HG02885 (cell line): ENCODE measurements around the gene SMIM36.
"Not testable (repeated sequence)": the region's sequence is repeated elsewhere in the genome, so short reads cannot be mapped to it uniquely, and the experiment has no call there.

ENCODE experiments used
- ATAC-seq: cut with Tn5 transposase; IDR thresholded peaks from one replicate; pipeline ENCODE4 v1.9.1; 2021; ENCODE audit warnings: mild to moderate bottlenecking; ENCODE audit not compliant: unreplicated experiment, poor library complexity

SMIM36 gene

GRCh38 chr17:55513885-55514590 is 2.8 kb upstream of the SMIM36 start:
- peak; percentile 78 for ATAC-seq

GRCh38 chr17:55507669-55508068 is 3.6 kb downstream of the SMIM36 start:
- ATAC-seq: not testable (repeated sequence)

DNA sequence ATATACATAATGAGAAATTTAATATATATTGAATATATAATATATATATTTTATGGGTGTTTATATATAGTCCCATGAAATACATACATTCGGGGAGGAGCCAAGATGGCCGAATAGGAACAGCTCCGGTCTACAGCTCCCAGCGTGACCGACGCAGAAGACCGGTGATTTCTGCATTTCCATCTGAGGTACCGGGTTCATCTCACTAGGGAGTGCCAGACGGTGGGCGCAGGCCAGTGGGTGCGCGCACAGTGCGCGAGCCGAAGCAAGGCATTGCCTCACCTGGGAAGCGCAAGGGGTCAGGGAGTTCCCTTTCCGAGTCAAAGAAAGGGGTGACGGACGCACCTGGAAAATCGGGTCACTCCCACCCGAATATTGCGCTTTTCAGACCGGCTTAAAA is 9.6 kb downstream of the SMIM36 start:
- not testable (repeated sequence) for ATAC-seq

DNA sequence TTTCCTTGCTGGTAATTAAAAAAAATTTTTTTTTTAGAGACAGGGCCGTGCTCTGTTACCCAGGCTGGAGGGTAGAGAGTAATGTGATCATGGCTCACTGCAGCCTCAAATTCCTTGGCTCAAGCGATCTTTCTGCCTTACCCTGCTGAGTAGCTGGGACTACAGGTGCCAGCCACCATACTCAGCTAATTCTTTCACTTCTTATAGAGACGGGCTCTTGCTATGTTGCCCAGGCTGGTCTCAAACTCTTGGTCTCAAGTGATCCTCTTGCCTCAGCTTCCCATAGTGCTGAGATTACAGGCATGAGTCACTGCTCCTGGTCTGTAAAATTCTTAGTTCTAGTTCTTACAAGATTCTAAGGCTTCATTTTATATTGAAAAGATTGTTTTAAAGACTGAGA is 11.1 kb downstream of the SMIM36 start:
- ATAC-seq: no peak

GRCh38 chr17:55496094-55496881 is 15.0 kb downstream of the SMIM36 start:
- ATAC-seq: peak; percentile 55

GRCh38 chr17:55495239-55495638 is 16.0 kb downstream of the SMIM36 start:
- ATAC-seq: no peak

DNA sequence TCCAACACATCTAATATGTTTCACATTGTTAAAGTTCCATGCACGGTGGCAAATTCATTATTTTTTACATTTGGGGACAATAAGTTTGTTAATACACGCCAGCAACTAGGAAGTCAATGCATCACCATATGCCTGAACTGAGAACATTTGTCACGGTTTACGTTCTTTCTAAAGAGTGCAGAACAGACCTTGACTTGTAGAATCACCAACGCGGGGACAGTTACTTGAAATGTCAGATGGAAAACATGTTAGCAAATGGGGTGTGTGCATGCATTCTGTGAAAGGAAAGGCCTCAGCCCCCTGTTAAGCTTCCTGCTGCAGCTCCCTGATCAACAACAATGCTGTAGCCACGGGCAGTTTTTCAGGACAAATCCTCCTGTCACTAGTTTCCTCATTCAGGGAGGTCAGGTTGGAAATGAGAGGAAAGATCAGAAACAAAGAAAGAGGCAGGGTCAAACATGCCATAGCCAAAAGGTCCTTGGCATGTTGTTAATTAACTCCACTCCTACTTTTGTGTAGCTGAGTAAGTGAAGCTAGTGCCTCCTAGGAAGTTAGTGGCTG is 18.4 kb downstream of the SMIM36 start:
- ATAC-seq: no peak

DNA sequence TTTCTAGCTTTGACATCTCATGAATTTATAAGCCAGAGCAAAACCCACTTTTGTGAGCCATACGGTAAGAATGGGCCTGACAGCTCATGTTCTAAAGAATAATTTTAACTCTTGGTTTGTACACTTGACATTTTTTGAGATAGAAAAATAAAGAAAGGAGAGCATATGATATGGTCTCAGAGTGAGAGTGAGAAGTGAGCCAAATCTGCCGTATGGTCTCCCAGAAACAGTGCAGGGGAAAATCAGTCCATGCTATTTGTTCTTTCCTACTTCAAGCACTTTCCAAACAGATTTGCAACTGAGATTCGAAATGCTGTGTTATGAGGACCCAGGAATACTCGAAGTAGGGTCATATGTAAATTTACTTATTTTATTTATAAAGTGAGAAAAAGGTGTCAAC is 20.9 kb downstream of the SMIM36 start:
- no peak for ATAC-seq

GRCh38 chr17:55487695-55488432 is 23.4 kb downstream of the SMIM36 start:
- no peak for ATAC-seq

DNA sequence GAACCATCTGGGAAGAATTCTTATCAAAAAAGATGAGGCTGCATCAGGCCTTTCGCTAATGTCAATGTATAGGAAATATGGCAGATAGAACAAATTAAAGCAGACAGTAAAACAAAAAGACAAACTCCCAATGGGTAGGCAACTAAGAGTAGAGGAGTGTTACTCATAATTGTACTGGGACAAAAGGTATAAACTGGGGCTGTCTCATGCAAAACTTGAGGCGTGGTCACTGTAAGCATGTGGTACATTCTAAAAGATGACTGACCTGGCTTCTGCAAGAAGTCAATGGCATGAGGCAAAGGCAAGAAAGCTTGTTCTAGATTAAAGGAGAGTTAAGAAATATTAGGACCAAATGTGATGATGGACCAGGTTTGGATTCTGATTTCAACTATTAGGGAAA is 26.7 kb downstream of the SMIM36 start:
- ATAC-seq: no peak

DNA sequence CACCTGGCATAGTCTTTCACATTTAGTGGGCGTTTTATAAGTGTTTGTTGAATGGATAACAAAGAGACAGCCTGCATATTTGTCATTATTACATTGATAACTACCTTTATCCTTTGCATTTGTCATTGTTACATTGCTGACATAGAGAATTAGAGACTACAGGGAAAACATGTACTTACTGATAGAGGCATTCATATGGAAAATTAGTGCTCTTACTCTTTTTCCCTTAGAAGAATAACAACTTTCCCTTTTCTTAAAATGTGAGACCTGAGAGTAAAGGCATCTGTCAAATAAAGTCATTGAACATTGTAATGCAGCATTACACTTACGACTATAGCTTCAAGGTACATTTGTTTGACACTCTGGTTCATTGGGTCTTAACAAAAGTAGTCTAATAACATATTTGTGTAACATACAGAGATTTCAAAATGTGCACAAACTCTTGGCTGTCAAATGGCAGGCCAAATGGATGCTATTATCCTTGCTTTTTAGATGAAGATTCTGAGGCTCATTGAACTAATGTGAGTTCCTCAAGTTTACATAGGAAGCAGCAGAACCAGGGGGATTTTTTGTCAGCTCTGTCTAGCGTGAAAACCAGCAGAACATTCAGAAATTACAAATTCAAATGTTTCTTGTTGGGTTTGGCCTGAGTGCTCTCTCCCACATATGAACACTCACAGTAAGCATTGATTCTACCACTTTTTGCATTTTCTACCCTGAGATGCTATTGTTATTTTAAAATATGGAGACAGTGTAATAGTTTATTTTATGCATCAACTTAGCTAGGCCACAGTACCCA is 28.5 kb downstream of the SMIM36 start:
- no peak for ATAC-seq

DNA sequence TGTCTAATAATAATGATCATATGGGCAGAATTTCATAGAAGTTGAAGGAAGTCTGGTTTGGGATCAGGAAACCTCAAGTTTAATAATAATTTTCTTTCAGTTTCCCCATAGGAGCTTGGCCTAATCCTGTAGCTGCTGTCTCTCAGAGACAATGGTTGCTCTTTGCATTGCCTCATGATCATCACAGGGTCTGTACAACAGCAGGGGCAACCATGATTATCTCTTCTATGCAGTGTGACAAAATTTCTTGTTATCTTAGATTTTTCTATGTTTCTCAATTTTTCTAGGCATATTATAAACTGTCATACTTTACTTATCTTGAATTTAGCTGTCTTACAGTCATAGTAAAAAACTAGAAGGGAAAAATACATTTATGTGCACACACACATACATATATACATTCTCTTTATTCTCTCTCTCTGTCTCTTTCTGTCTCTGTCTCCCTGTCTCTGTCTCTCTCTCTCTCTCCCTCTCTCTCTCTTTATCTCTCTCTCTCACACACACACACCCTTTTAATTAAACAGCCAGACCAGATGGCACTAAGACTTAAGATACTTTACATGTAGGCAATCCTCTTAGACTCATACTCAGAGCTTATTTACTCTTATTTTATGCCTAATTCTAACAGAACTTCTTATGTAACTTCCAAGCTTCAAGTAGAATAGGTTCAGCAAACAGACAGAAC is 30.5 kb downstream of the SMIM36 start:
- ATAC-seq: no peak

- no peak for ATAC-seq
Observed at GRCh38 chr17:55479903-55480302, 31.3 kb downstream of the SMIM36 start.

DNA sequence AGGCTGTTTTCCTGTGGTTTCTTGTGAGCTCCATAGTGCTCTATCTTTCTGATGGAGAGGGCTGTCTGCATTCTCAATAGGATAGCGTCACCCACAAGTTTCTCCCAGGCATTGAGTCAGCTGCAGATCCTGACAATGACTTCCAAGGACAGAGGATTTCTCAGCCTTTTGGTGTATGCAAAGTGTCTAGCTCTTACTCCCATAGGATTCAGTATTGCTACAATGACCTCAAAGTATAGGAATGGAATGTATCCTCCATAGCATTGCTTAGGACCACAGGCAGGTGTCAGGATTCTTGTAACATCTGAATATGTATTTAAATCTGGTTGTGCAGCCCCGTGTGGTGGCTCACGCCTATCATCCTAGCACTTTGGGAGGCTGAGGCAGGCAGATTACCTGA is 32.3 kb downstream of the SMIM36 start:
- no peak for ATAC-seq

DNA sequence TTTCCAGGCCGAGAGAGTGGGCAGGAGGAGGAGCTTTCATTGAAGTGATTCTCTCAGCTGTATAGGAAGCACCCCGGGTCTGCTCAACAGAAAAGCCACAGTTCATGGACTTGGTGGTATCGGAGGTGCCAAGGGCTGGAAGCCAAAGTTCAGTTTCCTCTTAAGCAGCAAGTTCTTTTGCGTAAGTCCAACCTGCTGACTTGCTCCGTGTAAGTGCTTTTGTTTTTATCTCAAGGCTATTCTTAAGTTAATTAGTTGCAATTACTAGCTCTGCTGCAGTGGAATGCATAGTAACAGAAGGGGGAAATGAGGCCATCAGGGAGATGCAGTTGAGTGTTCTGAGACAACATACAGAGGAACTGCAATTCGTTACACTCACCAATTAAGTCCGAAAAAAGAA is 44.6 kb downstream of the SMIM36 start:
- no peak for ATAC-seq

DNA sequence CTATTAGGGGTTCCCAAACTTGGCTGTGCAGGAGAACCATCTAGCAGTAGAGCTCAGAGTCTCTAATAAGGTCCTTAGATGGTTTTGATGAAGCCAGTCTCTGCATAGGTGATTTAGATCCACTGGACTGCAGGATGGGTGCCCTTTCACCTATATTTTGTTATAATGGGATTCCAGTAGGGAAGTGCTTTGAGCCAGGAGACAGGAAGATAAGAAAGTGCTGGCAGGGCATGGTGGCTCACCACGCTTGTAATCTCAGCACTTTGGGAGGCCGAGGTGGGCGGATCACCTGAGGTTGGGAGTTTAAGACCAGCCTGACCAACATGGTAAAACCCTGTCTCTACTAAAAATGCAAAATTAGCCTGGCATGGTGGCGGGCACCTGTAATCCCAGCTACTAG is 45.5 kb downstream of the SMIM36 start:
- not testable (repeated sequence) for ATAC-seq

DNA sequence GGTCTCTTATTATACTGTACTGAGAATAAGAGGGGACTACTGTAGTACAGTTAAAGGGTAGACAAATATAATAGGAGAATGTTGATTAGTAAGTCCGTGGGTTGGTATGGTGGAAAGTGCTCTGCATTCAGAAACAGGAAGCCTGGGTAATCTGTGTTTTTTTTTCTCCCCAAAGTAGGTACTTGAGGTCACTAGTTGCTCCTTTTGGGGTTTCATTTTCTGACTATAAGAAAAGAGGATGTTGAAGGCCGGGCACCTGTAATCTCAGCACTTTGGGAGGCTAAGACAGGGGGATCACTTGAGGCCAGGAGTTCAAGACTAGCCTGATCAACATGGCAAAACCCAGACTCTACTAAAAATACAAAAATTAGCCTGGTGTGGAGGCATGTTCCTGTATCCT is 47.7 kb downstream of the SMIM36 start:
- ATAC-seq: peak; percentile 89

DNA sequence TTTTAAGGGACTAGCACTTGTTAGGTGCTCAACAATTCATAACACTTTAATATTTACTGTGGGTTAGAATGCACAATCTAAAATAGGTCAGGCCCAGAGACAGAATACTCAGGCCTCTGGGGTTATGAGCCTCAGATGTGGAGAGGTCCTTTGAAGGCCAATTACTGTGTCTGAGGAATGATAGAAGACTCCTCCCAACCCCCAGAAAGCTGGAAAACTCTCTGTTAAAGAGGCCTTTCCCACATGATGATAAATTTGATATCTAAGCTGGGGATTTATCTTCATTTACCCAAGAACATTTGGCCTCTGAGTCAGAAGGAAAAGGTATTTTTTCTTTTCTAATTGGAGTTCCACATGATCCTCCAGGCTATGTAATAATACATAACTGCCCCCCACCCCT is 48.5 kb downstream of the SMIM36 start:
- ATAC-seq: no peak

DNA sequence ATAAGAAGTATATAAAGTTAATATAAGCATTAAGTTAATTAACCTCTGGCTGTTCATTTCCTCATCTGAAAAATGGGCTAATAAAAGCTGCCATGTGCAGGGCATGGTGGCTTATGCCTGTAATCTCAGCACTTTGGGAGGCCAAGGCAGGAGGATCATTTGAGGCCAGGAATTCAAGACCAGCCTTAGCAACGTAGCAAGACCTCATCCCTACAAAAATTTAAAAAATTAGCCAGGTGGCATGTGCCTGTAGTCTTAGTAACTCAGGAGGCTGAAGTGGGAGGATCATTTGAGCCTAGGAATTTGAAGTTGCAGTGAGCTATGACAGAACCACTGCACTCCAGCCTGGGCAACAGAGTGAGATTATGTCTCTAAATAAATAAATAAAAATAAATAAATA is 49.0 kb downstream of the SMIM36 start:
- ATAC-seq: no peak

- ATAC-seq: no peak
Observed at GRCh38 chr17:55458978-55459377, 52.3 kb downstream of the SMIM36 start.
